GM18507 (cell line): ENCODE measurements around the gene BRF1.

ENCODE experiments used
- DNase-seq: peaks from one replicate; pipeline ENCODE4 v3.0.0; 2011; ENCODE audit warnings: low read depth; ENCODE audit not compliant: insufficient read length; ENCODE audit errors: extremely low spot score
- FAIRE-seq: peaks from 2 replicates; lab custom pipeline; 2011; peaks lifted over from hg19 to GRCh38; lab: Jason Lieb, UNC

The BRF1 gene

GRCh38 chr14:105171004-105171673 is 129.7 kb downstream of the BRF1 start:
- FAIRE-seq: no peak
- no peak for DNase-seq

DNA sequence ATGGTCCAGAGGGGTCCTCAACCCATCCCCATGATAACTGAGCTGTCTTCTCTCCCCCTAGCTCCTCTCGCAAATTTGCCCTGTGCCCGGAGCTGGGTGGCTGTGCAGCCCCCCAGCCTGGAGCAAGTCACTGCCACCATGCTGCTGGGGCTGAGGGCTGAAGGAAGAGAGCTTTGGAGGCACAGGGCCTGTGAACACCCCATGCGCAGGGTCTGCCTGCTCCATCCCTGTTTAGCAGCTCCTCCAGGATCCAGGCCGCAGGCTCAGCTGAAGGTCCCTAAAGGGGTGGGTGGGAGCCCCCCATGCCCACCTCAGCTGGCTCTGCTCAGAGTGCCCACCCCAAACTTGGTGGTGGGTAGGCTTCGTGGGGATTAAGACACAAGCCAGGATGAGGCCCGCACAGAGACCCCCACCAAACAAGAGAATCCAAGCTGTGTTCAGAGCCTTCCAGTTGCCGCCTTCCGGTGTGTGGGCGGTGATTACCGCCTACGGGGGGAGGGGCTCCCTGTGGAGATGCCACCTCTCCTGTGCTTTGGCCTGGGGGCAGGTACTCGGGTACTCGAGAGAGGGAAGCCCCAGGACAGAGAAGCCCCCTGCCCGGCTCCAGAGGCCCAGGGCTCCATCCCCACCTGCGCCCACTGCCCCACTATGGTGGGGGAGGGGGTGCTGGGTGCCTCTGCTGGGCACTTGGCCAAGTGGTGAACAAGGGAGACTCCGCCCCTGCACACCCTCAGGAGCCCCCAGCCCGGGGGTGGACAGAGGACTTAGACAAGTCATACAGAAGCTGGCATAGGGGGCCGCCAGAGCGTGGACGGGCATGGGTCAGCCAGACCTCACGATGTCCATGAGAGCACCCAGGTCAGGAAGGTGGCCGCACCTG is 130.8 kb downstream of the BRF1 start:
- FAIRE-seq (no peak), DNase-seq (no peak)

- FAIRE-seq: no peak
- no peak for DNase-seq
These were observed 131.8 kb downstream of the BRF1 start for GRCh38 chr14:105168979-105169507.

GRCh38 chr14:105168496-105168978 is 132.3 kb downstream of the BRF1 start, which contains the start of gene JAG2:
Gene JAG2 (minus strand): TSS chr14:105168776. CDS start chr14:105168420, 356 bp downstream.
- FAIRE-seq (no peak), DNase-seq (no peak)

DNA sequence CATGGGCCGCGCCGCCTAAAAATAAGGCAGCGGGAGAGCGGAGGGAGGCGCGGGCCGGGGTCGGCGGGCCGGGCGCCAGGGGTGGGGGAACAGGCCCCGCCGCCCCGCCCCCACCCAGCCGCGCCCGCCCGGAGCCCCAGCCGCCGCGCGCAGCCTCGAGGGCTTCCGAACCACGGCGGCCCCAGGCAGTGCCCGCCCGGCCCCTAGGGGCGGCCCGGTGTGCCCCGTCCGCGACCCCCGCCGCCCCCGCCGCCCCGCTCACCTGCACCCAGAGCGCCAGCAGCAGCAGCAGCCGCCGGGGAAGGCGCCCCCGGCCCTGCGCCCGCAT is 132.7 kb downstream of the BRF1 start:
- FAIRE-seq: no peak
- DNase-seq: no peak

DNA sequence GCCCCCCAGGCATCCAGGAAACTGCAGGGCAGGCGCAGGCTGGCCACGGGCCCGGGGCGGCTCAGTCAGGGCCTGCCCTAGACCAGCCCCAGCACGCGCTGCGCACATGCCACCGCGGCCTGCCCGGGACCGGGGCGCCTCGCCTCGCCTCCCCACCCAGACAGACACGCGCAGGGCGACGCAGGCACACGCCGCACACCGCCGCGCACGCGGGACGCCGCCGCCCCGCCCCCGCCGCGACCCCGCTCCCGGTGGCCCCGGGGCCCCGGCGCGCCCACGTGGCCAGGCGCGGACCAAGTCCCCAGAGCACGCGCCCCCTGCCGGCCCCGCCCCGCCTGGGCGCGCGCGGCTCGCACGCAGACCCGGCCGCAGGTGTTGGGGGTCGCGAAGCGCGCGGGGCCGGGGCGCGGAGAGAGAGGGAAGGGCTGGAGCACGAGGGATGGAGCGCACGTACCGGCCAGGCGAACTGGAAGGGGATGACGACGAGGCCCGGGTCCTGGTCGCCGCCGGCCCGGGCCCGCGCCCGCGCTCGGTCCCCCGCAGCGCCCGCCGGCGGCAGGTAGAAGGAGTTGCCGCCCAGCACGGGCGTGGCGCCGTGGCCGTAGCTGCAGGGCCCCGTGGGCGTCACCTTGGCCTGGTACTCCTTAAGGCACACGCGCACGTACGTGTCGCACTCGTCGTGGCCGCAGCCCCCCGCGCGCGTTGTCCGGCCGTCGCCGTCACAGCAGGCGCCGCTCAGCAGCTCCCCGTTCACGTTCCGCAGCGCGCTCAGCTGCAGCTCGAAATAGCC is 133.3 kb downstream of the BRF1 start:
- DNase-seq (no peak), FAIRE-seq (no peak)

- DNase-seq (no peak), FAIRE-seq (no peak)
These were observed 134.1 kb downstream of the BRF1 start for GRCh38 chr14:105166571-105167302.

DNA sequence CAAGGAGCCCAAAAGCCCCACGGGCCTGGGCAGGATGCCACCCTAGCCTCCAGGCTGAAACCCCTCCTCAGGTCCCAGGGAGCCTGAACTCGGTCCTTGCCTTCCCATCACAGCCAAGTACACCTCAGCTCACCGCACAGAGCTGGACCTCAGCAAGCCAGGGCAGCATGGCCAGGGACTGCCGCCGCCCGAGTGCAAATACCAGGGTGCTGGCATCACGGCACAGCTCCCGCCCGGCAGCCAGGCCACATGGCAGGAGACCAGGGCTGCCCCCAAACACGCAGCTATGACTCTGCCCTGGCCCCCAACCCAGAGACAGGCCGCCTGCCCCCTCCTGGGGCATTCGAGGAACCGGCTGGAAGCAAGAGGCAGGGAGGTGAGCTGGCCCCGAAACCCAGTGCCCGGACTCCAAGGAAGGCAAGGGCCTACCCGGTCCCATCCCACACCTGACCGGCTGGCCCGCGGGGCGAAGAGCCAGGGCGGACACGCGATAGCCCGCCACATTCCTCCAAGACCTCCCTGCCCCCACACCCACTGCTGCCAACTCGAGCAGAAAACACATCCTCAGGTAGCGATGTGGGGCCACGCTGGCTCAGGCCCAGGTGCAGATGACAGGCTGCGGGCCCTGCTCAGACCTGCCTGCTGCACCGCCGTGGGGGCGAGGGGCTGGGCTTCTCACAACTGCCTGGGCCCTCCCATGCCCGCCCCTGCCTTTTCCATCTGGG is 134.9 kb downstream of the BRF1 start:
- FAIRE-seq (no peak), DNase-seq (no peak)

- FAIRE-seq (no peak), DNase-seq (no peak)
These were observed 135.6 kb downstream of the BRF1 start for GRCh38 chr14:105165134-105165704.

DNA sequence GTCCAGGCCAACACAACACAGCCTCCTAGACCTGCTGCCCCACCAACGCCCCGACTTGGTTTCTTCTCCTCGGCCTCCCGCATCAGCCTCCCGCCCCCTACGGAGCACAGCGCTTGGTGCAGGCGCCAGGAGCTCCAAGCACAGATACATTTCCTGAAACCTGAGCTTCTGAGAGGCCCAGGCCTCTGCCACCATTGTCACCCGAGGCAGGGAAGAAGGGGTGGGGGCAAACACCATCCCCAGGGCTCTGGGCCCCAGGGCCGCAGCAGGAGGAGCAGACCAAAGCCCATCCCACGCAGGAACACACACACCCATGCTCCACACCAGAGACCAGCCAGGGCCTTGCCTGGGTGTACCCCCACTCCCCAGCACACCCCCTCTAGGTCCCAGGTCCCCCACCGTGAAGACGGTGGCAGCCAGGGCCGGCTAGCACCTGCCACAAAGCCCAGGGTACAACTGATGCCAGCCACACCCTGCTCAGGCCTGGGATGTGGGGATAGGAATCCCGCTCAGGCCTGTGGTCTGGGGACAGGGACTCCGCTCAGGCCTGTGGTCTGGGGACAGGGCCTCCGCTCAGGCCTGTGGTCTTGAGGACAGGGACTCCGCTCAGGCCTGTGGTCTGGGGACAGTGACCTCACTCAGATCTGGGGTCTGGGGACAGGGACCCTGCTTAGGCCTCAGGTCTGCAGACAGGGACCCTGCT is 137.6 kb downstream of the BRF1 start:
- no peak for DNase-seq
- no peak for FAIRE-seq

GRCh38 chr14:105162669-105162979 is 138.2 kb downstream of the BRF1 start:
- DNase-seq (no peak), FAIRE-seq (no peak)

DNA sequence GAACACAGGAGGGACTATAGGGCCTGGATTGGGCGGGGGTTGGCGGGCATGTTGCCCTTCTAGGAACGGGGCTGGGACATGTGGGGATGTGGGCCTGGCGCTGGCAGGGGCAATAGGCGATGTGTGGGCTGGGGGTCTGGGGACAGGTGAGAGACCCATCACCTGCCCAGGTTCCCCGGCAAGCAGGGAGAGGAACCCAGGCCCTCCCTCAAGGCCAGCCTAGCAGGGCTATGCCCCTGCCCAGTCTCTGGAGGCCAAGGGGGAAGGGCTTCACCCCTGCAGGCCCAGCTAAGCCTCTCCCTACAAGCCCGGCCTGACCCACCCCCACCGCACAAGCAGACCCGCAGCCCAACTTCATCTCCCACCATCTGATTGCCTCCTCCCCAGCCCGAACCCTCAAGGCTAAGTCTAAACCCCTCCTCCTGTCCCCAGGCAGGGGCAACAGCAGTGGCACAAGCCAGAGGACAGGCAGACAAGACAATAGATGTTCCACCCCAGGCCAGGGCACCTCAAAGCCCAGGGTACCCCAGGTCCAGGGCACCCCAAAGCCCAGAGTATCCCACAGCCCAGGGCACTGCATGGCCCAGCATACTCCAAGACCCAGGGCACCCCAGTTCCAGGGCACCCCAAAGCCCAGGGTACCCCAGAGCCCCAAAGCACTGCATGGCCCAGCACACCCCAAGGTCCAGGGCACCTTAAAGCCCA is 138.7 kb downstream of the BRF1 start:
- FAIRE-seq (no peak), DNase-seq (no peak)

GRCh38 chr14:105161309-105161708 is 139.5 kb downstream of the BRF1 start:
- FAIRE-seq (no peak), DNase-seq (no peak)

GRCh38 chr14:105160776-105161175 is 140.0 kb downstream of the BRF1 start:
- DNase-seq: no peak
- FAIRE-seq: no peak

DNA sequence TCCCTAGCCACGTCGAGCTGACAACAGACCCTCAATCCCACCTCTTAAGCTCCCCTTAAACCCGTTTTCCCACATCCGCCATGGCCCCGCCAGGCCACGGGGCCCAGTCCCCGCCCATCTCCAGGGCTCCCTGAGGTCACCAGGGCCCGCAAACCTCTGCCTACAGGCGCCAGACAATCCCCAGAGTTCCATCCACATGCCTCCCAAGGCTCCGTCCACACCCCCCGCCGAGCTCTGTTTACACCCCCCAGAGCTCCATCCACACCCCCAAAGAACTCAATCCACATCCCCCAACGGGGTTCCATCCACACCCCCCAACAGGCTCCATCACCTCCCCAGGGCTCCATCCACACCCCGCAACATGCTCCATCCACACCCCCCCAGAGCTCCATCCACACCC is 141.5 kb downstream of the BRF1 start:
- no peak for DNase-seq
- FAIRE-seq: no peak
